ENCODE results near the gene SSRP1. TPM values are rescaled to one million over a fixed set of nuclear protein-coding genes. Genes with fewer than 3 reads are reported as not detected.

The SSRP1 gene
- total and polyA plus RNA-seq, 2 experiments from 2014 or later, result 205 to 216 TPM

DNA sequence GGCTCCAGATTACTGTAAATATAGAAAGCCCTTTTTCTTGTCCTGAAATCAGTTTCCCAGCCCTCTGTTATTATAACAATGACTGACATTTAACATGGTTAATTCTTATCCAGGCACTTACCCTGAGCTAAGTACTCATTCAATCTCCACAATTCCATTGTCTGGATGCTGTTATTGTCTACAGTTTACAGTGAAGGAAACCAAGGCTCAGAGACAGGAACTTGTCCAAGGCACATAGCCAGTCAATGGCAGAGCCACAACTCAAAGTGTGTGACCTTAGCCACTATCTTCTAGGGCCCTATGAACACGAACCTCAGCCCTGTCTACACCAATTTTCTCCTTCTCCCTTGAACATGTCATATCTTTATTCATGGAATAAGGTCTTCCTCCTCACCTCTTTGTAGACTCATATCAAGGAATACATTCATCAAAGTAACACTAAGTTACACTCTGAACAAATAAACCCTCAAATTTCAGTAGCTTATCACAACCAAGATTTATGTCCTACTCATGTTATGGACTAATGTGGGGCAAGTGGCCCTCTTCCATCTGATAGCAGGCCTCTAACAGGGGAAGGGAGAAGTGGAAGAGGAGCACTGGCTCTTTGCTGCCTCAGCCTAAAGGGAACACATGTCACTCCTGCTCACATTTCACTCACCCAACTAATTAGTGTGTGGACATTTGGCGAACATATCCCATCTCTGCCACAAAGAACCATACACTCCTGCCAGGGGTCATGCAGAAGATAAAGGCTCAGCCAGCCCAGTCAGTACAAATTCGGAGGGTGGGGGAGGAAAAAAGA is 59.3 kb downstream of the SSRP1 start:
- no peak for TF ChIP-seq EZH2 (IDR thresholded peaks at IDR 0.05; ENCODE audit: low read depth, unreplicated experiment)
- no peak for TF ChIP-seq CREB1 (CRISPR knock-in tag; IDR thresholded peaks at IDR 0.05; ENCODE audit: low read depth)
- TF ChIP-seq, protein P1, sequence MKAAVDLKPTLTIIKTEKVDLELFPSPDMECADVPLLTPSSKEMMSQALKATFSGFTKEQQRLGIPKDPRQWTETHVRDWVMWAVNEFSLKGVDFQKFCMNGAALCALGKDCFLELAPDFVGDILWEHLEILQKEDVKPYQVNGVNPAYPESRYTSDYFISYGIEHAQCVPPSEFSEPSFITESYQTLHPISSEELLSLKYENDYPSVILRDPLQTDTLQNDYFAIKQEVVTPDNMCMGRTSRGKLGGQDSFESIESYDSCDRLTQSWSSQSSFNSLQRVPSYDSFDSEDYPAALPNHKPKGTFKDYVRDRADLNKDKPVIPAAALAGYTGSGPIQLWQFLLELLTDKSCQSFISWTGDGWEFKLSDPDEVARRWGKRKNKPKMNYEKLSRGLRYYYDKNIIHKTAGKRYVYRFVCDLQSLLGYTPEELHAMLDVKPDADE (IDR thresholded peaks at IDR 0.05), result no peak
- TF ChIP-seq, protein P2, sequence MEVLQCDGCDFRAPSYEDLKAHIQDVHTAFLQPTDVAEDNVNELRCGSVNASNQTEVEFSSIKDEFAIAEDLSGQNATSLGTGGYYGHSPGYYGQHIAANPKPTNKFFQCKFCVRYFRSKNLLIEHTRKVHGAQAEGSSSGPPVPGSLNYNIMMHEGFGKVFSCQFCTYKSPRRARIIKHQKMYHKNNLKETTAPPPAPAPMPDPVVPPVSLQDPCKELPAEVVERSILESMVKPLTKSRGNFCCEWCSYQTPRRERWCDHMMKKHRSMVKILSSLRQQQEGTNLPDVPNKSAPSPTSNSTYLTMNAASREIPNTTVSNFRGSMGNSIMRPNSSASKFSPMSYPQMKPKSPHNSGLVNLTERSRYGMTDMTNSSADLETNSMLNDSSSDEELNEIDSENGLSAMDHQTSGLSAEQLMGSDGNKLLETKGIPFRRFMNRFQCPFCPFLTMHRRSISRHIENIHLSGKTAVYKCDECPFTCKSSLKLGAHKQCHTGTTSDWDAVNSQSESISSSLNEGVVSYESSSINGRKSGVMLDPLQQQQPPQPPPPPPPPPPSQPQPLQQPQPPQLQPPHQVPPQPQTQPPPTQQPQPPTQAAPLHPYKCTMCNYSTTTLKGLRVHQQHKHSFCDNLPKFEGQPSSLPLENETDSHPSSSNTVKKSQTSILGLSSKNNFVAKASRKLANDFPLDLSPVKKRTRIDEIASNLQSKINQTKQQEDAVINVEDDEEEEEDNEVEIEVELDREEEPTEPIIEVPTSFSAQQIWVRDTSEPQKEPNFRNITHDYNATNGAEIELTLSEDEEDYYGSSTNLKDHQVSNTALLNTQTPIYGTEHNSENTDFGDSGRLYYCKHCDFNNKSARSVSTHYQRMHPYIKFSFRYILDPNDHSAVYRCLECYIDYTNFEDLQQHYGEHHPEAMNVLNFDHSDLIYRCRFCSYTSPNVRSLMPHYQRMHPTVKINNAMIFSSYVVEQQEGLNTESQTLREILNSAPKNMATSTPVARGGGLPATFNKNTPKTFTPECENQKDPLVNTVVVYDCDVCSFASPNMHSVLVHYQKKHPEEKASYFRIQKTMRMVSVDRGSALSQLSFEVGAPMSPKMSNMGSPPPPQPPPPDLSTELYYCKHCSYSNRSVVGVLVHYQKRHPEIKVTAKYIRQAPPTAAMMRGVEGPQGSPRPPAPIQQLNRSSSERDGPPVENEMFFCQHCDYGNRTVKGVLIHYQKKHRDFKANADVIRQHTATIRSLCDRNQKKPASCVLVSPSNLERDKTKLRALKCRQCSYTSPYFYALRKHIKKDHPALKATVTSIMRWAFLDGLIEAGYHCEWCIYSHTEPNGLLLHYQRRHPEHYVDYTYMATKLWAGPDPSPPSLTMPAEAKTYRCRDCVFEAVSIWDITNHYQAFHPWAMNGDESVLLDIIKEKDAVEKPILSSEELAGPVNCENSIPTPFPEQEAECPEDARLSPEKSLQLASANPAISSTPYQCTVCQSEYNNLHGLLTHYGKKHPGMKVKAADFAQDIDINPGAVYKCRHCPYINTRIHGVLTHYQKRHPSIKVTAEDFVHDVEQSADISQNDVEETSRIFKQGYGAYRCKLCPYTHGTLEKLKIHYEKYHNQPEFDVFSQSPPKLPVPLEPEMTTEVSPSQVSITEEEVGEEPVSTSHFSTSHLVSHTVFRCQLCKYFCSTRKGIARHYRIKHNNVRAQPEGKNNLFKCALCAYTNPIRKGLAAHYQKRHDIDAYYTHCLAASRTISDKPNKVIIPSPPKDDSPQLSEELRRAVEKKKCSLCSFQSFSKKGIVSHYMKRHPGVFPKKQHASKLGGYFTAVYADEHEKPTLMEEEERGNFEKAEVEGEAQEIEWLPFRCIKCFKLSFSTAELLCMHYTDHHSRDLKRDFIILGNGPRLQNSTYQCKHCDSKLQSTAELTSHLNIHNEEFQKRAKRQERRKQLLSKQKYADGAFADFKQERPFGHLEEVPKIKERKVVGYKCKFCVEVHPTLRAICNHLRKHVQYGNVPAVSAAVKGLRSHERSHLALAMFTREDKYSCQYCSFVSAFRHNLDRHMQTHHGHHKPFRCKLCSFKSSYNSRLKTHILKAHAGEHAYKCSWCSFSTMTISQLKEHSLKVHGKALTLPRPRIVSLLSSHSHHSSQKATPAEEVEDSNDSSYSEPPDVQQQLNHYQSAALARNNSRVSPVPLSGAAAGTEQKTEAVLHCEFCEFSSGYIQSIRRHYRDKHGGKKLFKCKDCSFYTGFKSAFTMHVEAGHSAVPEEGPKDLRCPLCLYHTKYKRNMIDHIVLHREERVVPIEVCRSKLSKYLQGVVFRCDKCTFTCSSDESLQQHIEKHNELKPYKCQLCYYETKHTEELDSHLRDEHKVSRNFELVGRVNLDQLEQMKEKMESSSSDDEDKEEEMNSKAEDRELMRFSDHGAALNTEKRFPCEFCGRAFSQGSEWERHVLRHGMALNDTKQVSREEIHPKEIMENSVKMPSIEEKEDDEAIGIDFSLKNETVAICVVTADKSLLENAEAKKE (CRISPR knock-in tag; IDR thresholded peaks at IDR 0.05), result no peak
- no peak for TF ChIP-seq JUNB (IDR thresholded peaks at IDR 0.05; ENCODE audit: unreplicated experiment)
- TF ChIP-seq, protein P3, sequence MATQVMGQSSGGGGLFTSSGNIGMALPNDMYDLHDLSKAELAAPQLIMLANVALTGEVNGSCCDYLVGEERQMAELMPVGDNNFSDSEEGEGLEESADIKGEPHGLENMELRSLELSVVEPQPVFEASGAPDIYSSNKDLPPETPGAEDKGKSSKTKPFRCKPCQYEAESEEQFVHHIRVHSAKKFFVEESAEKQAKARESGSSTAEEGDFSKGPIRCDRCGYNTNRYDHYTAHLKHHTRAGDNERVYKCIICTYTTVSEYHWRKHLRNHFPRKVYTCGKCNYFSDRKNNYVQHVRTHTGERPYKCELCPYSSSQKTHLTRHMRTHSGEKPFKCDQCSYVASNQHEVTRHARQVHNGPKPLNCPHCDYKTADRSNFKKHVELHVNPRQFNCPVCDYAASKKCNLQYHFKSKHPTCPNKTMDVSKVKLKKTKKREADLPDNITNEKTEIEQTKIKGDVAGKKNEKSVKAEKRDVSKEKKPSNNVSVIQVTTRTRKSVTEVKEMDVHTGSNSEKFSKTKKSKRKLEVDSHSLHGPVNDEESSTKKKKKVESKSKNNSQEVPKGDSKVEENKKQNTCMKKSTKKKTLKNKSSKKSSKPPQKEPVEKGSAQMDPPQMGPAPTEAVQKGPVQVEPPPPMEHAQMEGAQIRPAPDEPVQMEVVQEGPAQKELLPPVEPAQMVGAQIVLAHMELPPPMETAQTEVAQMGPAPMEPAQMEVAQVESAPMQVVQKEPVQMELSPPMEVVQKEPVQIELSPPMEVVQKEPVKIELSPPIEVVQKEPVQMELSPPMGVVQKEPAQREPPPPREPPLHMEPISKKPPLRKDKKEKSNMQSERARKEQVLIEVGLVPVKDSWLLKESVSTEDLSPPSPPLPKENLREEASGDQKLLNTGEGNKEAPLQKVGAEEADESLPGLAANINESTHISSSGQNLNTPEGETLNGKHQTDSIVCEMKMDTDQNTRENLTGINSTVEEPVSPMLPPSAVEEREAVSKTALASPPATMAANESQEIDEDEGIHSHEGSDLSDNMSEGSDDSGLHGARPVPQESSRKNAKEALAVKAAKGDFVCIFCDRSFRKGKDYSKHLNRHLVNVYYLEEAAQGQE (IDR thresholded peaks at IDR 0.05; ENCODE audit: unreplicated experiment), result no peak
- no peak for TF ChIP-seq ZNF114 (CRISPR knock-in tag; IDR thresholded peaks at IDR 0.05)
- TF ChIP-seq, protein P4, sequence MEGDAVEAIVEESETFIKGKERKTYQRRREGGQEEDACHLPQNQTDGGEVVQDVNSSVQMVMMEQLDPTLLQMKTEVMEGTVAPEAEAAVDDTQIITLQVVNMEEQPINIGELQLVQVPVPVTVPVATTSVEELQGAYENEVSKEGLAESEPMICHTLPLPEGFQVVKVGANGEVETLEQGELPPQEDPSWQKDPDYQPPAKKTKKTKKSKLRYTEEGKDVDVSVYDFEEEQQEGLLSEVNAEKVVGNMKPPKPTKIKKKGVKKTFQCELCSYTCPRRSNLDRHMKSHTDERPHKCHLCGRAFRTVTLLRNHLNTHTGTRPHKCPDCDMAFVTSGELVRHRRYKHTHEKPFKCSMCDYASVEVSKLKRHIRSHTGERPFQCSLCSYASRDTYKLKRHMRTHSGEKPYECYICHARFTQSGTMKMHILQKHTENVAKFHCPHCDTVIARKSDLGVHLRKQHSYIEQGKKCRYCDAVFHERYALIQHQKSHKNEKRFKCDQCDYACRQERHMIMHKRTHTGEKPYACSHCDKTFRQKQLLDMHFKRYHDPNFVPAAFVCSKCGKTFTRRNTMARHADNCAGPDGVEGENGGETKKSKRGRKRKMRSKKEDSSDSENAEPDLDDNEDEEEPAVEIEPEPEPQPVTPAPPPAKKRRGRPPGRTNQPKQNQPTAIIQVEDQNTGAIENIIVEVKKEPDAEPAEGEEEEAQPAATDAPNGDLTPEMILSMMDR (conservative IDR thresholded peaks at IDR 0.05; ENCODE audit: low read depth in 2 of 2), result no peak
- no peak for TF ChIP-seq NANOG (IDR thresholded peaks at IDR 0.05; ENCODE audit: borderline replicate concordance)
- no peak for TF ChIP-seq STAT1 (IDR thresholded peaks at IDR 0.05; ENCODE audit: unreplicated experiment)
- TF ChIP-seq ZNF331 (CRISPR knock-in tag; IDR thresholded peaks at IDR 0.05; ENCODE audit: low read depth), result no peak
- TF ChIP-seq POLR2AphosphoS5 (IDR thresholded peaks at IDR 0.05; ENCODE audit: low read depth), result no peak
- TF ChIP-seq EZH2phosphoT487 (IDR thresholded peaks at IDR 0.05; ENCODE audit: unreplicated experiment), result no peak
- no peaks in the 10 kb centered on the region for H3K79me2 ChIP-seq (replicated peaks; ENCODE audit: insufficient read depth)
- H3K4me1 ChIP-seq (ENCODE audit: insufficient read depth), result peaks cover 22% of the 10 kb centered on the region
- no peak overlapping the region for H3K4me2 ChIP-seq
- Mint-ChIP-seq H3K27ac (no peak overlapping the region), H3K36me3 (ENCODE audit: low read depth) (peaks cover 12% of the 10 kb centered on the region), H3K27me3 (ENCODE audit: insufficient read depth, low read depth, poor library complexity) (peaks cover 6% of the 10 kb centered on the region), H3K9me3 (peaks cover 28% of the 10 kb centered on the region), H3K4me3 (no peak overlapping the region), H3K4me1 (peaks cover 19% of the 10 kb centered on the region)
- DNase-seq (ENCODE audit: low spot score) (no peak), ATAC-seq (no peak)
- H2AFZ ChIP-seq, result no peak overlapping the region
- no peak overlapping the region for H3K27ac ChIP-seq (ENCODE audit: low read depth)
- no peaks in the 10 kb centered on the region for H4K20me1 ChIP-seq (replicated peaks; ENCODE audit: insufficient read depth)
- H3K36me3 ChIP-seq (ENCODE audit: insufficient read depth), result peaks cover under 1% of the 10 kb centered on the region; the same call in 1 of the 2 replicates
- peaks cover 12% of the 10 kb centered on the region for H3K9me2 ChIP-seq (ENCODE audit: insufficient read depth)
- H3K27me3 ChIP-seq (ENCODE audit: insufficient read depth), result 0 out of 2 replicates have a peak, but pooled peaks cover 4% of the 10 kb centered on the region
- no peak overlapping the region for H3K4me3 ChIP-seq
- no peaks in the 10 kb centered on the region for H3F3A ChIP-seq (replicated peaks; ENCODE audit: low read depth)
